ENCODE results near the gene PRDX6. TPM values are rescaled to one million over a fixed set of nuclear protein-coding genes. Genes with fewer than 3 reads are reported as not detected.

The PRDX6 gene
- total and polyA plus RNA-seq, 10 of the 15 experiments (the other 5 are each of a cell fraction or from before 2014, with no cell fraction given): 70.7 to 230 (median 138) TPM

DNA sequence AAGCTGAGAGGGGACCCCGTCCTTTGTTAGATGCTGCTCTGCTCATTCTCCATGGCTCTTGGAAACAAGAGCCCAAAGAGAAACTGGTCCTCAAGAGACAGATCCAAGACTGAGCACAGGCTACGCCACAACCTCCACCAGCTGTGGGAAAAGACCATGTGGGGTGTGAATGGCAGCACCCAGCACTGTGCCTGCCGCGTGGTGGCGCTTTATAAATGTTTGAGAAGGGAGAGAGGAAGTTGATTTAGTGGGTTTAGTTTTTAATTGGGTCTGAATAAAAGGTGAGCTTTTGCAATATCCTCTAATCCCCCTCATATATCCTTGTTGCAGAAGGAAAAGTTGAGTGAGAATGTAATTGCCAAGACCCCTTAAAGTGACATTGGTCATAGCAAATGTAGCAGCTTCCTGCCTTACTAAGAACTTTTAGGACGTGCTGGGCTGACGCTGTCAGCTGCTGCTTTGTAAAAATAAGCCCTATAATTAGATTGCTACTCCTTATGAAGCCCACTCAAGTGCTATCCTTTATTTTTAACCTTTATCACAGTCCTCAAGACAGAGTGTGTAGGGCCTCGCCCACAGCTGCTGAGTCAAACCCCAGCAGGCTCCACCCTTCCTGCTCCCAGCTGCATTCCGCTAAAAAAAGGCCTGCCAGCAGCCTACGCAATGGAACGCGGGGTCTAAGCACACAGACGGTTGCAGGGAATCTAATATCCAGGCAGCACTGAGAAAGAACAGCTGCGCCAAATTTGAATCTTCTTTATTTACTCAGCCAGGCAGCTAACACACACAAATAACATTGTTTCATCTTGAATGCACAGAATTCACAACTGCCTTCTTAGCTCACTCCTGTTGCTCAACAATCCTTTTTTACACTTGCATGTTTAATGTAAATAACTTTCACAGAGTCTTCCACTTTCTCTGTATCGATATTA, 47.4 kb upstream of the PRDX6 start:
- no peak for FAIRE-seq
- Histone ChIP-seq H3K79me2 (ENCODE audit: control insufficient read depth, insufficient read depth, low read length) (no peaks in the 10 kb centered on the region), H3K27me3 (replicated peaks in 1 of 2; ENCODE audit: control insufficient read depth in 2 of 2, insufficient read depth in 2 of 2, low read length in 1 of 2) (no peaks in the 10 kb centered on the region), H3K36me3 (ENCODE audit: control insufficient read depth in 2 of 2, insufficient read depth in 2 of 2, low read length in 1 of 2) (no peaks in the 10 kb centered on the region), H3K9ac (ENCODE audit: control insufficient read depth, insufficient read depth, low read length) (peak overlapping the region; percentile 19; the same call in 1 of the 2 replicates), H3K4me1 (ENCODE audit: control insufficient read depth, insufficient read depth, low read length) (peaks cover 19% of the 10 kb centered on the region), H3K4me3 (no peak overlapping the region), H3K27ac (ENCODE audit: control insufficient read depth, insufficient read depth) (peak overlapping the region; percentile 7), H2AFZ (ENCODE audit: control insufficient read depth, low read depth, low read length) (peak overlapping the region; percentile 29), H3K4me2 (ENCODE audit: control insufficient read depth, insufficient read depth) (peak overlapping the region; percentile 74), H4K20me1 (ENCODE audit: control insufficient read depth, insufficient read depth) (no peaks in the 10 kb centered on the region), H3K9me3 (replicated peaks; ENCODE audit: control insufficient read depth, insufficient read depth, low read length) (no peaks in the 10 kb centered on the region)
- ChIA-PET RAD21 (ENCODE audit: unreplicated experiment) (interaction anchor here (0.6 to 3.3 kb wide), 28 partner anchors 11 to 789 kb away, joined by 3 to 35 read pairs (median 4); partner anchors contain the start of genes CENPL, DARS2, KLHL20 and PRDX6), SMC1A (ENCODE audit: uncharacterized antibody, unreplicated experiment) (interaction anchor here (0.7 to 4.1 kb wide), 37 partner anchors 9 to 788 kb away, joined by 3 to 70 read pairs (median 5); partner anchors contain the start of genes CENPL and DARS2), CTCF (interaction anchor here (0.6 to 5.0 kb wide), 60 partner anchors 8 to 792 kb away, joined by 3 to 39 read pairs (median 5); partner anchors contain the start of genes CENPL, DARS2, KLHL20 and PRDX6), POLR2A (interaction anchor here (0.6 to 1.2 kb wide), 4 partner anchors 9 to 49 kb away, joined by 3 to 5 read pairs (median 3); partner anchors contain the start of gene PRDX6)
- intact Hi-C loops (cut with micrococcal nuclease; ENCODE audit: unreplicated experiment): loop anchor here (2.0 to 10.0 kb wide), 7 partner anchors 47 to 787 kb away; partner anchors contain the start of genes CENPL, DARS2, KLHL20 and PRDX6
- in situ Hi-C loops (cut with MboI): loop anchor here (5.0 to 25.0 kb wide), 4 partner anchors 393 to 1315 kb away; partner anchors contain the start of genes CENPL and DARS2
- BruUV-seq (replicated peaks): no TSS peak
- WGBS (ENCODE audit: insufficient coverage, insufficient replicate concordance, low lambda C conversion rate, missing lambda C conversion rate): 4% methylated on average over 15 of the region's 15 CpGs
- ATAC-seq: peak; percentile 92
- no peak for DNase-seq (ENCODE audit: low read depth, low spot score)
- TF ChIP-seq, protein P1, sequence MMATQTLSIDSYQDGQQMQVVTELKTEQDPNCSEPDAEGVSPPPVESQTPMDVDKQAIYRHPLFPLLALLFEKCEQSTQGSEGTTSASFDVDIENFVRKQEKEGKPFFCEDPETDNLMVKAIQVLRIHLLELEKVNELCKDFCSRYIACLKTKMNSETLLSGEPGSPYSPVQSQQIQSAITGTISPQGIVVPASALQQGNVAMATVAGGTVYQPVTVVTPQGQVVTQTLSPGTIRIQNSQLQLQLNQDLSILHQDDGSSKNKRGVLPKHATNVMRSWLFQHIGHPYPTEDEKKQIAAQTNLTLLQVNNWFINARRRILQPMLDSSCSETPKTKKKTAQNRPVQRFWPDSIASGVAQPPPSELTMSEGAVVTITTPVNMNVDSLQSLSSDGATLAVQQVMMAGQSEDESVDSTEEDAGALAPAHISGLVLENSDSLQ (IDR thresholded peaks at IDR 0.05): peak; percentile 58
- TF ChIP-seq SPI1 (IDR thresholded peaks at IDR 0.05; ENCODE audit: borderline replicate concordance, insufficient read depth, low read depth, low read length): peak; percentile 69; the same call in 1 of the 2 replicates
- TF ChIP-seq POLR2A (IDR thresholded peaks at IDR 0.05; ENCODE audit: low read depth, low read length): peak; percentile 17; the same call in 1 of the 2 replicates
- 0 out of 2 replicates have a peak, but pooled peaks have one; percentile 34 for TF ChIP-seq TAF1 (IDR thresholded peaks at IDR 0.05; ENCODE audit: borderline replicate concordance, low read depth, low read length)
- TF ChIP-seq RUNX3 (IDR thresholded peaks at IDR 0.05; ENCODE audit: low read length): peak; percentile 25; the same call in 1 of the 2 replicates
- TF ChIP-seq KDM1A (IDR thresholded peaks at IDR 0.05; ENCODE audit: borderline replicate concordance): no peak
- no peak for TF ChIP-seq RELA (IDR thresholded peaks at IDR 0.05; ENCODE audit: borderline replicate concordance, partially characterized antibody)
- peak; percentile 68; the same call in 1 of the 2 replicates for TF ChIP-seq YY1 (IDR thresholded peaks at IDR 0.05; ENCODE audit: low read depth, low read length)
- no peak for TF ChIP-seq MYC (IDR thresholded peaks at IDR 0.05; ENCODE audit: insufficient read depth, insufficient read length, insufficient replicate concordance, low read length, severe bottlenecking)
- TF ChIP-seq, protein P2, sequence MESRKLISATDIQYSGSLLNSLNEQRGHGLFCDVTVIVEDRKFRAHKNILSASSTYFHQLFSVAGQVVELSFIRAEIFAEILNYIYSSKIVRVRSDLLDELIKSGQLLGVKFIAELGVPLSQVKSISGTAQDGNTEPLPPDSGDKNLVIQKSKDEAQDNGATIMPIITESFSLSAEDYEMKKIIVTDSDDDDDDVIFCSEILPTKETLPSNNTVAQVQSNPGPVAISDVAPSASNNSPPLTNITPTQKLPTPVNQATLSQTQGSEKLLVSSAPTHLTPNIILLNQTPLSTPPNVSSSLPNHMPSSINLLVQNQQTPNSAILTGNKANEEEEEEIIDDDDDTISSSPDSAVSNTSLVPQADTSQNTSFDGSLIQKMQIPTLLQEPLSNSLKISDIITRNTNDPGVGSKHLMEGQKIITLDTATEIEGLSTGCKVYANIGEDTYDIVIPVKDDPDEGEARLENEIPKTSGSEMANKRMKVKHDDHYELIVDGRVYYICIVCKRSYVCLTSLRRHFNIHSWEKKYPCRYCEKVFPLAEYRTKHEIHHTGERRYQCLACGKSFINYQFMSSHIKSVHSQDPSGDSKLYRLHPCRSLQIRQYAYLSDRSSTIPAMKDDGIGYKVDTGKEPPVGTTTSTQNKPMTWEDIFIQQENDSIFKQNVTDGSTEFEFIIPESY (IDR thresholded peaks at IDR 0.05): 0 out of 2 replicates have a peak, but pooled peaks have one; percentile 21
- peak; percentile 46 for TF ChIP-seq RAD21 (IDR thresholded peaks at IDR 0.05; ENCODE audit: insufficient read depth, low read depth, low read length)
- TF ChIP-seq, protein P3, sequence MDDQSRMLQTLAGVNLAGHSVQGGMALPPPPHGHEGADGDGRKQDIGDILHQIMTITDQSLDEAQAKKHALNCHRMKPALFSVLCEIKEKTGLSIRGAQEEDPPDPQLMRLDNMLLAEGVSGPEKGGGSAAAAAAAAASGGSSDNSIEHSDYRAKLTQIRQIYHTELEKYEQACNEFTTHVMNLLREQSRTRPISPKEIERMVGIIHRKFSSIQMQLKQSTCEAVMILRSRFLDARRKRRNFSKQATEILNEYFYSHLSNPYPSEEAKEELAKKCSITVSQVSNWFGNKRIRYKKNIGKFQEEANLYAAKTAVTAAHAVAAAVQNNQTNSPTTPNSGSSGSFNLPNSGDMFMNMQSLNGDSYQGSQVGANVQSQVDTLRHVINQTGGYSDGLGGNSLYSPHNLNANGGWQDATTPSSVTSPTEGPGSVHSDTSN (IDR thresholded peaks at IDR 0.05; ENCODE audit: insufficient replicate concordance, low read depth, low read length): peak; percentile 30
- no peak for TF ChIP-seq EGR1 (IDR thresholded peaks at IDR 0.05; ENCODE audit: borderline replicate concordance in 1 of 2, low read depth in 2 of 2, low read length in 2 of 2)
- TF ChIP-seq, protein P4, sequence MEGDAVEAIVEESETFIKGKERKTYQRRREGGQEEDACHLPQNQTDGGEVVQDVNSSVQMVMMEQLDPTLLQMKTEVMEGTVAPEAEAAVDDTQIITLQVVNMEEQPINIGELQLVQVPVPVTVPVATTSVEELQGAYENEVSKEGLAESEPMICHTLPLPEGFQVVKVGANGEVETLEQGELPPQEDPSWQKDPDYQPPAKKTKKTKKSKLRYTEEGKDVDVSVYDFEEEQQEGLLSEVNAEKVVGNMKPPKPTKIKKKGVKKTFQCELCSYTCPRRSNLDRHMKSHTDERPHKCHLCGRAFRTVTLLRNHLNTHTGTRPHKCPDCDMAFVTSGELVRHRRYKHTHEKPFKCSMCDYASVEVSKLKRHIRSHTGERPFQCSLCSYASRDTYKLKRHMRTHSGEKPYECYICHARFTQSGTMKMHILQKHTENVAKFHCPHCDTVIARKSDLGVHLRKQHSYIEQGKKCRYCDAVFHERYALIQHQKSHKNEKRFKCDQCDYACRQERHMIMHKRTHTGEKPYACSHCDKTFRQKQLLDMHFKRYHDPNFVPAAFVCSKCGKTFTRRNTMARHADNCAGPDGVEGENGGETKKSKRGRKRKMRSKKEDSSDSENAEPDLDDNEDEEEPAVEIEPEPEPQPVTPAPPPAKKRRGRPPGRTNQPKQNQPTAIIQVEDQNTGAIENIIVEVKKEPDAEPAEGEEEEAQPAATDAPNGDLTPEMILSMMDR (IDR thresholded peaks at IDR 0.05 in 2 of 3, conservative IDR thresholded peaks at IDR 0.05 in 1 of 3; ENCODE audit: control insufficient read depth in 2 of 3, extremely low read depth in 1 of 3, insufficient read depth in 1 of 3, low read depth in 3 of 3, low read length in 3 of 3): peak; percentile 64 to 76 (median 75)
